HG03064 (cell line): Measurements from ENCODE around the gene NDST1.

Source experiments
- ATAC-seq: cut with Tn5 transposase; IDR thresholded peaks from one replicate; pipeline ENCODE4 v1.9.1; 2021; ENCODE audit warnings: low read depth; ENCODE audit not compliant: unreplicated experiment

The NDST1 gene

GRCh38 chr5:150600616-150601490 is 92.9 kb downstream of the NDST1 start:
- no peak for ATAC-seq

GRCh38 chr5:150601491-150602345 is 93.8 kb downstream of the NDST1 start:
- ATAC-seq = no peak

GRCh38 chr5:150603052-150603451 is 95.1 kb downstream of the NDST1 start:
- ATAC-seq = no peak

GRCh38 chr5:150603491-150603890 is 95.6 kb downstream of the NDST1 start:
- no peak for ATAC-seq

GRCh38 chr5:150604010-150604409 is 96.1 kb downstream of the NDST1 start:
- no peak for ATAC-seq

- no peak for ATAC-seq
Measured at GRCh38 chr5:150604894-150605440, 97.0 kb downstream of the NDST1 start.

GRCh38 chr5:150605546-150605945 is 97.6 kb downstream of the NDST1 start:
- ATAC-seq = no peak

- ATAC-seq = no peak
Measured at GRCh38 chr5:150606476-150606875, 98.5 kb downstream of the NDST1 start.

GRCh38 chr5:150607105-150607504 is 99.2 kb downstream of the NDST1 start:
- no peak for ATAC-seq
